Transverse colon (tissue), 4 donors: ENCODE results near the gene ITGB1. TPM values are rescaled to one million over a fixed set of nuclear protein-coding genes. Genes with fewer than 3 reads are reported as not detected.

ENCODE experiments used
- DNase-seq: peaks from one replicate; pipeline ENCODE4 v3.0.0-alpha.2; 2019
- H3K27ac ChIP-seq, 4 donors: fragments of 200-600 bp; sonication (generic); 2 replicates each; pipeline ENCODE4 v1.5.1; 2016 to 2018; ENCODE audit warnings: inconsistent platforms in 4 of 4
- H3K27me3 ChIP-seq: fragments of 200-600 bp; sonication (generic); 2 replicates; pipeline ENCODE4 v1.5.1; 2017; ENCODE audit warnings: inconsistent platforms
- H3K36me3 ChIP-seq, 4 donors: fragments of 200-600 bp; sonication (generic); 2 replicates each; pipeline ENCODE4 v1.5.1; 2017 to 2019; ENCODE audit warnings: inconsistent platforms in 4 of 4
- H3K4me1 ChIP-seq, 4 donors: fragments of 200-600 bp; sonication (generic); 2 replicates each; pipeline ENCODE4 v1.5.1; 2017 to 2020; ENCODE audit warnings: inconsistent platforms in 4 of 4
- H3K4me3 ChIP-seq, 4 donors: fragments of 200-600 bp; sonication (generic); 1 replicate in 1 of 4; 2 replicates in 3 of 4; pipeline versions ENCODE4 v1.5.1 to v1.6.1; 2017 to 2019; ENCODE audit warnings: inconsistent platforms in 4 of 4
- H3K9me3 ChIP-seq, 2 donors: fragments of 200-600 bp; sonication (generic); 2 replicates each; pipeline ENCODE4 v1.5.1; 2017 to 2019; ENCODE audit warnings: inconsistent platforms in 2 of 2
- CTCF ChIP-seq, 5 experiments: fragments of 200-600 bp in 3 of 5; fragments of 450-650 bp in 2 of 5; sonication (generic) in 3 of 5; IDR thresholded peaks; 1 replicate in 2 of 5; 2 replicates in 3 of 5; pipeline ENCODE4 v1.5.1; 2016 to 2017; ENCODE audit warnings: antibody characterized with exemption in 5 of 5, inconsistent platforms in 3 of 5, mild to moderate bottlenecking in 2 of 5, moderate library complexity in 1 of 5
- EP300 ChIP-seq: sonication (generic); formaldehyde crosslinking; IDR thresholded peaks from one replicate; pipeline ENCODE4 v1.6.1; 2017; ENCODE audit warnings: antibody characterized with exemption, low read depth
- POLR2A ChIP-seq: fragments of 450-650 bp; IDR thresholded peaks from one replicate; pipeline ENCODE4 v1.6.1; 2016; ENCODE audit warnings: antibody characterized with exemption, mild to moderate bottlenecking, moderate library complexity
- POLR2AphosphoS5 ChIP-seq, 3 donors: sonication (generic); formaldehyde crosslinking; IDR thresholded peaks; one replicate each; pipeline ENCODE4 v1.6.1; 2016; ENCODE audit warnings: antibody characterized with exemption in 3 of 3
- WGBS, 2 donors: methylation state at CpG; one replicate each; pipeline ENCODE4 v1.1.5; 2018; ENCODE audit warnings: low coverage in 1 of 2; 5-methylcytosine and 5-hydroxymethylcytosine counted together
- in situ Hi-C, 4 donors: fragments of 200-750 bp; cut with MboI; loops; one replicate each; pipeline versions ENCODE4 v1.15.0 to v1.15.1; 2017; ENCODE audit warnings: low sequenced_read_pairs in 3 of 4, low pct_ligation_motif_present in 1 of 4, low pct_unique_long_range_greater_than_20kb in 1 of 4
- intact Hi-C: fragments of 100-400 bp; cut with DNase I; formaldehyde crosslinking; loops from one replicate; pipeline ENCODE4 v1.15.1; 2023; ENCODE audit warnings: low total_unique reads
- total RNA-seq, 4 donors: library from RNA; depleted of rRNA; stranded (reverse); fragments of >200 nt; gene quantifications; one replicate each; pipeline ENCODE4 v1.1.0, GENCODE V29; 2016

The ITGB1 gene
- total RNA-seq, 4 donors from 2014 or later, result 135 to 362 (median 252) TPM

DNA sequence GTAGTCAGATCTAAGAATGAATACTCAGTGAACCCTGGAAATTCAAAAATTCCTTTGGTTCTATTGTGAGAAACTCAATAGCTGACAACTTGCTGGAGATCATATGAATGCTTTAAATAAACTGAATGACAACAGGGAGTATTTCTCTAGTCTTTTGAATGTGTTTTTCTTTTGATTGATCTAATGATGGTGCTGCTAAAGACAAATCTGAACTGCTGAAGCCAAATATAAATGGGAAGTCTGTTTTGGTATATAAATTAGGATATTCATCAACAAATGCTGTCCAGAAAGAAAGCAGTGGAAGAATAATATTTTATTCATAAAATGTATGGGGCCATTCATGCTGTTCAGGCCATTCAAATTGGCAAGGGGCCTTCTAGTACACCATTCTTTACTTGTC, 79.4 kb downstream of the ITGB1 start:
- intact Hi-C loops (no loop called here), in situ Hi-C loops (no loop called here)
- no peak overlapping the region for H3K27ac ChIP-seq

GRCh38 chr10:32877915-32878314, 80.1 kb downstream of the ITGB1 start:
- no peaks in the 10 kb centered on the region for H3K9me3 ChIP-seq
- TF ChIP-seq POLR2AphosphoS5 (IDR thresholded peaks at IDR 0.05) (no peak), CTCF (IDR thresholded peaks at IDR 0.05) (no peak), EP300 (no peak), POLR2A (no peak)
- intact Hi-C loops (no loop called here), in situ Hi-C loops (no loop called here)
- H3K4me1 ChIP-seq, result no peaks in the 10 kb centered on the region
- H3K4me3 ChIP-seq, result no peak overlapping the region
- DNase-seq, result no peak
- no peaks in the 10 kb centered on the region for H3K36me3 ChIP-seq
- H3K27me3 ChIP-seq, result no peaks in the 10 kb centered on the region
- no peak overlapping the region for H3K27ac ChIP-seq

More for the DNA sequence above, 79.4 kb downstream of the ITGB1 start:
- no peak for DNase-seq
- Histone ChIP-seq H3K9me3 (no peaks in the 10 kb centered on the region), H3K4me1 (no peaks in the 10 kb centered on the region), H3K36me3 (no peaks in the 10 kb centered on the region), H3K27me3 (no peaks in the 10 kb centered on the region), H3K4me3 (no peak overlapping the region)
- TF ChIP-seq CTCF (IDR thresholded peaks at IDR 0.05) (no peak), POLR2A (no peak), EP300 (no peak), POLR2AphosphoS5 (IDR thresholded peaks at IDR 0.05) (no peak)

GRCh38 chr10:32865170-32865569, 92.9 kb downstream of the ITGB1 start:
- TF ChIP-seq POLR2A (no peak), CTCF (IDR thresholded peaks at IDR 0.05) (no peak), EP300 (no peak), POLR2AphosphoS5 (IDR thresholded peaks at IDR 0.05) (no peak)
- WGBS, 2 donors, result 55 to 63% methylated on average over 1 of the region's 1 CpG
- intact Hi-C loops (no loop called here), in situ Hi-C loops (no loop called here)
- H3K9me3 ChIP-seq, result no peaks in the 10 kb centered on the region
- H3K4me3 ChIP-seq, result no peak overlapping the region
- no peak overlapping the region for H3K27ac ChIP-seq
- DNase-seq, result no peak
- no peaks in the 10 kb centered on the region for H3K27me3 ChIP-seq
- no peaks in the 10 kb centered on the region for H3K36me3 ChIP-seq
- no peaks in the 10 kb centered on the region for H3K4me1 ChIP-seq

DNA sequence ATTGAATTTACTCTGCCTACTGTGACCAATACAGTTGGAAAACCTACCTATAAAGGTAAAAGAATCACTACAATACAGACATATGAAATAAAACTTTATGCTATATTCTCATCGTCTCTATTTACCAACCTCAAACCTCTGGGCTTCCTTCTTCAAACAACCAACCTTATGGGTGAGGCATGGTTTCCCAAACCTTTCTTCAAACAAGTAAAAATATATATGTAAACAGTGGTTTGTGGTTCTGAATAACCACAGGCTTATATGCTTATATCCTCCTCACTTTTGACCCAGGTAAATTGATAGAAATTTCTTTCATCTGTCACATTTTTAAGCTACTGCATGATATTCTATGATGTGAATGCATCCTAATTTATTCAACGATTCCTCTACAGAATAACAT, 103.6 kb downstream of the ITGB1 start:
- WGBS, 2 donors, result 69 to 72% methylated on average over 2 of the region's 2 CpGs
- Histone ChIP-seq H3K27me3 (no peaks in the 10 kb centered on the region), H3K4me3 (no peak overlapping the region), H3K36me3 (no peaks in the 10 kb centered on the region), H3K9me3 (no peaks in the 10 kb centered on the region), H3K27ac (no peak overlapping the region), H3K4me1 (no peaks in the 10 kb centered on the region)
- in situ Hi-C loops (no loop called here), intact Hi-C loops (no loop called here)
- TF ChIP-seq POLR2AphosphoS5 (IDR thresholded peaks at IDR 0.05) (no peak), POLR2A (no peak), CTCF (IDR thresholded peaks at IDR 0.05) (no peak), EP300 (no peak)
- no peak for DNase-seq
